Astrocyte of the cerebellum (primary cell): ENCODE results near the gene STT3A.

Experiments used
- DNase-seq: peaks from one replicate; pipeline ENCODE4 v3.0.0-alpha.2; 2011; ENCODE audit warnings: low read depth
- H3K4me3 ChIP-seq: 2 replicates; pipeline ENCODE4 v1.5.1; 2011; ENCODE audit warnings: mild to moderate bottlenecking, low read depth, low read length, moderate library complexity
- CTCF ChIP-seq: IDR thresholded peaks from 2 replicates; pipeline ENCODE4 v1.5.1; 2012; ENCODE audit warnings: low read length, low read depth, moderate library complexity, mild to moderate bottlenecking; ENCODE audit errors: missing control alignments
- in situ Hi-C: cut with HindIII; loops from 2 replicates; pipeline ENCODE4 v1.10.0; 2017; ENCODE audit warnings: low sequenced_read_pairs

Gene STT3A

GRCh38 chr11:125667151-125667550 lies 74.5 kb downstream of the STT3A start:
- DNase-seq = no peak
- H3K4me3 ChIP-seq = no peak overlapping the region
- in situ Hi-C loops = no loop called here
- TF ChIP-seq CTCF = no peak

DNA sequence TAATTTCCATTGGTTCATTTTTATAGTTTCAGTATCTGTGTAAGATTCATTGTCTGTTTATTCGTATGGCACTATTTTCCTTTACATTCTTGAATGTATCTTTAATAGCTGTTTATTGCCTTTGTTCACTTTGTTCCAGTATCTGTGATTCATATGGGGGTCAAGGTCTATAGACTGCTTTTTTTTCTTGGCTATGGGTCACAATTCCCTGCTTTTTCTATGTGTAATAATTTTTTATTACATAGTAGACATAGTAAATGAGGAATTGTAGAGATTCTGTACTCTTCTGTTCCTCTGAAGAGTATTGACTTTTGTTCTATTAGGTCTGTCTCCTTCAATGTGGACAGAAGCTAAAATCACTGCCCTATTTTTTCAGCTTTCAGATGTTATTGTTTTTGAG lies 77.5 kb downstream of the STT3A start:
- no peak for DNase-seq
- in situ Hi-C loops = no loop called here

GRCh38 chr11:125671561-125671960 lies 78.9 kb downstream of the STT3A start:
- no peak for TF ChIP-seq CTCF
- no peak for DNase-seq
- no peak overlapping the region for H3K4me3 ChIP-seq
- in situ Hi-C loops = no loop called here

More for the DNA sequence above, 77.5 kb downstream of the STT3A start:
- TF ChIP-seq CTCF = no peak
- H3K4me3 ChIP-seq = no peak overlapping the region
